HG02678 (cell line): ENCODE data around the gene LIG4.
A peak's percentile ranks its signal among the peaks of the same experiment; 100 is the strongest.

Experiments
- ATAC-seq: cut with Tn5 transposase; IDR thresholded peaks from one replicate; pipeline ENCODE4 v1.9.1; 2021; ENCODE audit warnings: mild to moderate bottlenecking, moderate library complexity; ENCODE audit not compliant: unreplicated experiment

LIG4 gene

GRCh38 chr13:108194435-108194936, 20.9 kb downstream of the LIG4 start:
- no peak for ATAC-seq

GRCh38 chr13:108193806-108194205, 21.5 kb downstream of the LIG4 start:
- no peak for ATAC-seq

GRCh38 chr13:108190897-108191296, 24.4 kb downstream of the LIG4 start:
- no peak for ATAC-seq

GRCh38 chr13:108188260-108188659, 27.1 kb downstream of the LIG4 start:
- ATAC-seq = no peak

- ATAC-seq = no peak
These were observed 30.1 kb downstream of the LIG4 start for GRCh38 chr13:108185223-108185622.

GRCh38 chr13:108182652-108183051, 32.7 kb downstream of the LIG4 start:
- no peak for ATAC-seq

- ATAC-seq = no peak
These were observed 37.3 kb downstream of the LIG4 start for GRCh38 chr13:108178078-108178477.

- ATAC-seq = peak; percentile 58
These were observed 38.6 kb downstream of the LIG4 start for GRCh38 chr13:108176685-108177274.

GRCh38 chr13:108168929-108169328, 46.4 kb downstream of the LIG4 start:
- ATAC-seq = no peak

- no peak for ATAC-seq
These were observed 49.3 kb downstream of the LIG4 start for GRCh38 chr13:108166078-108166477.

GRCh38 chr13:108158746-108159145, 56.6 kb downstream of the LIG4 start:
- no peak for ATAC-seq
